Mesodermal cell (in vitro differentiated cells): ENCODE measurements around the gene LYL1.

Experiments
- H3K27ac ChIP-seq: 2 replicates; pipeline ENCODE4 v1.7.0; 2013; ENCODE audit warnings: mild to moderate bottlenecking, low read depth, low read length, moderate library complexity; ENCODE audit not compliant: severe bottlenecking
- H3K36me3 ChIP-seq: 2 replicates; pipeline ENCODE4 v1.7.1; 2013; ENCODE audit warnings: mild to moderate bottlenecking, low read length, moderate library complexity; ENCODE audit not compliant: control insufficient read depth, insufficient read depth
- H3K4me1 ChIP-seq: one replicate; pipeline ENCODE4 v1.7.1; 2013; ENCODE audit warnings: mild to moderate bottlenecking, low read length; ENCODE audit not compliant: insufficient read depth, control insufficient read depth, poor library complexity, severe bottlenecking
- H3K4me3 ChIP-seq: 2 replicates; pipeline ENCODE4 v1.7.0; 2013; ENCODE audit warnings: low read length, control low read depth, mild to moderate bottlenecking; ENCODE audit not compliant: insufficient read depth, poor library complexity, severe bottlenecking; ENCODE audit errors: extremely low read depth
- H3K9me3 ChIP-seq: 2 replicates; pipeline ENCODE4 v1.7.1; 2013; ENCODE audit warnings: mild to moderate bottlenecking, low read length, moderate library complexity; ENCODE audit not compliant: control insufficient read depth
- WGBS, 2 experiments: methylation state at CpG; one replicate each; pipeline ENCODE4 v1.1.5; 2013; ENCODE audit warnings: missing lambda C conversion rate in 2 of 2; ENCODE audit not compliant: insufficient coverage in 2 of 2; 5-methylcytosine and 5-hydroxymethylcytosine counted together

The LYL1 gene

DNA sequence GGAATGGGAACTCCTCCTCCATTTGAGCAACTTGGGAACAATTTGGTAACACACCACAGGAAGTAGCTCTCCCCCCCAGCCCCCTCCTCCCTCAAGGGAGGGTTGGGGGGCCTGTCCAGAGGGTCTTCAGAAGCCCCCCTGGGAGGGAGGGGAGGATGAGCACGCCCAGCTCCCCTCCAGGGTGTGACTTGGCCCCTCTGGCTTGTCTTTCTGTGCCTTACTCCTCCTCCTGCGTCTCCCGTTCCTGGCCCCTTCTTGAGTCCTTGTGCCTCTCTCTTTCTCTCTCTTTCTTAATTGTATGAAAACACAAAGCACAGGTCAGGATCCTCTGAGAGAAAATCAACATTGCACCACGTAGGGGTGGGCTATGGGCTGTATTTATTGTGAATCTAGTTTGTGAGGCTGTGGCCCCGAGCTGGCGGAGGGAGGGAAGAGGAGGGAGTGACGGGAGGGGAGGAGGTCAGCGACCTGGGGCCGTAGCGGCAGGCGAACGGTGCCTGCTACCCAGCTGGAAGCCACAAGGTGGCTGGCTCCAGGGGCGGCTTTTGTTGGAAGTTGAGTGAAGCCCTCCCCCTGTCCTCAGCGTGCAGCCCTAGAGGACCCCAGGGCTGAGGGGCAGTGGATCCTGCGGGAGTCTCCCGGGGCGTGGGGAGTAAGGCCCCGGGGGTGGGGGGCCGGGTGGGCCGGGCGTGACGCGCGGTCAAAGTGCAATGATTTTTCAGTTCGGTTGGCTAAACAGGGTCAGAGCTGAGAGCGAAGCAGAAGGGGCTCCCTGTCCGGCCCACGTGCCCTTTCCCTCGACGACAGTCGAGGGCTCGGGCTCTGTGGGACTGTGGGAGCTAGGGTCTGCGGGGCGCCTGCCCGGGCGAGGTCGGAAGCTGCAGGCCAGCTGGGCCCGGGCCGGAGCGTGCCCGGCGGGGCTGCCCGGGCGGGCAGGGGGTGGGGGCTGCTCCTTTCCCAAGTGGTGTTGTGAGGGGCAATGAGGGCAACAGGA is 6.4 kb downstream of the LYL1 start:
- Histone ChIP-seq H3K4me3 (peak overlapping the region; percentile 24), H3K27ac (no peak overlapping the region), H3K9me3 (no peaks in the 10 kb centered on the region), H3K4me1 (peaks cover 20% of the 10 kb centered on the region), H3K36me3 (no peaks in the 10 kb centered on the region)
- 1 to 2% methylated on average over 27 to 34 of the region's 44 CpGs for WGBS, 2 experiments

- Histone ChIP-seq H3K9me3 (no peaks in the 10 kb centered on the region), H3K4me3 (peak overlapping the region; percentile 24), H3K4me1 (peaks cover 17% of the 10 kb centered on the region), H3K36me3 (no peaks in the 10 kb centered on the region), H3K27ac (no peak overlapping the region)
- 1 to 3% methylated on average over 18 to 25 of the region's 25 CpGs for WGBS, 2 experiments
Observed at GRCh38 chr19:13095393-13095784, 7.3 kb downstream of the LYL1 start.

GRCh38 chr19:13094771-13095392 is 7.8 kb downstream of the LYL1 start:
- Histone ChIP-seq H3K27ac (no peak overlapping the region), H3K36me3 (no peaks in the 10 kb centered on the region), H3K4me3 (peak overlapping the region; percentile 24), H3K9me3 (no peaks in the 10 kb centered on the region), H3K4me1 (peaks cover 17% of the 10 kb centered on the region)
- 6% methylated on average over 6 to 12 of the region's 16 CpGs for WGBS, 2 experiments

DNA sequence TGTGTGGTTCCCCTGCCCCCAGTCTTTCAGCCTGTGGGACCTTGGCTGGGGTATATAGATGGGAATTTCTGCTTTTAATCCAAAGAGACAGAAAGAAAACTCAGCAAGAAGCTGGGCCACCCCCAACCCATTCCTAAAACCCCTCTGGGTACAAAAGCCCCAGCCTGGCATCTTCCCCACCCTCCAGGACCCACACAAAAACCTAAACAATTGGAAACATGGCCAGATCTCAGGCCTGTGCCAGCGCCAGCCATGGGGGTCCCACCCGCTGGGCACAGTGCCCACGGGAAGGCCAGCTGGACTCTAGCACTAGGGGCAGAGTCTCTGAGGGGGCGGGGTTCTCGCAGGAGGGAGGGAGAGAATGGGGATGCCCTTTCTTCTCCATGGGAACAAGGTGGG is 8.6 kb downstream of the LYL1 start:
- H3K9me3 ChIP-seq: no peaks in the 10 kb centered on the region
- H3K36me3 ChIP-seq: no peaks in the 10 kb centered on the region
- WGBS, 2 experiments: 34 to 36% methylated on average over 5 of the region's 5 CpGs
- no peak overlapping the region for H3K27ac ChIP-seq
- no peak overlapping the region for H3K4me3 ChIP-seq
- peaks cover 17% of the 10 kb centered on the region for H3K4me1 ChIP-seq

- 40 to 44% methylated on average over 11 of the region's 12 CpGs for whole genome bisulfite sequencing, 2 experiments
- no peak overlapping the region for H3K27ac ChIP-seq
- no peak overlapping the region for H3K4me3 ChIP-seq
- peaks cover 17% of the 10 kb centered on the region for H3K4me1 ChIP-seq
- no peaks in the 10 kb centered on the region for H3K9me3 ChIP-seq
- no peaks in the 10 kb centered on the region for H3K36me3 ChIP-seq
Observed at GRCh38 chr19:13093407-13094105, 9.1 kb downstream of the LYL1 start.

GRCh38 chr19:13092606-13093235 is 9.9 kb downstream of the LYL1 start:
- H3K27ac ChIP-seq: no peak overlapping the region
- no peak overlapping the region for H3K4me3 ChIP-seq
- no peaks in the 10 kb centered on the region for H3K9me3 ChIP-seq
- WGBS, 2 experiments: 85 to 98% methylated on average over 7 to 10 of the region's 14 CpGs
- H3K4me1 ChIP-seq: peaks cover 17% of the 10 kb centered on the region
- H3K36me3 ChIP-seq: no peaks in the 10 kb centered on the region

DNA sequence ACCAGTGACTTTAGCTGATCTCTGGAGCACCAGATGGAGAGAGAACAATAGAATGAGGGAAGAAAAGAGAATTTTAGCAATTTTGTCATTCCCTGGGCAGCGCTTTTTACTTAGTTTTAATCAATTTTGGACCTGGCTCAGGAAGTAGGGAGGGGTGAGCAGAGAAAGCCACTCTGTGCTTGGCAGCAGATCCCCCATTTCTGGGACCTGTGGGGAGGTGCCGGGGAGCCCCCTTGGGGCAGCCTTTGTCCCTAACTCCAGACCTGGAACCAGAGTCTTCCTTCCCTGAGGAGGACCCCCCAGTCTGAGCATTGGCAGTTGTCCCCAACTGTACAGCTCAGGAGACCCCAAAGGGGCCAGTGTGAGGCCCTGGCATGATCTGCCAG is 10.5 kb downstream of the LYL1 start:
- 82 to 84% methylated on average over 2 of the region's 2 CpGs for WGBS, 2 experiments
- H3K36me3 ChIP-seq: no peaks in the 10 kb centered on the region
- H3K27ac ChIP-seq: no peak overlapping the region
- H3K4me3 ChIP-seq: no peak overlapping the region
- H3K9me3 ChIP-seq: no peaks in the 10 kb centered on the region
- H3K4me1 ChIP-seq: peaks cover 17% of the 10 kb centered on the region

- H3K9me3 ChIP-seq: no peaks in the 10 kb centered on the region
- peaks cover 17% of the 10 kb centered on the region for H3K4me1 ChIP-seq
- H3K4me3 ChIP-seq: no peak overlapping the region
- H3K27ac ChIP-seq: no peak overlapping the region
- 22 to 35% methylated on average over 12 to 18 of the region's 25 CpGs for WGBS, 2 experiments
- no peaks in the 10 kb centered on the region for H3K36me3 ChIP-seq
Observed at GRCh38 chr19:13091400-13092157, 11.1 kb downstream of the LYL1 start.

GRCh38 chr19:13090511-13091231 is 12.0 kb downstream of the LYL1 start:
- Histone ChIP-seq H3K27ac (no peak overlapping the region), H3K4me1 (peaks cover 14% of the 10 kb centered on the region), H3K4me3 (no peak overlapping the region), H3K9me3 (no peaks in the 10 kb centered on the region), H3K36me3 (no peaks in the 10 kb centered on the region)
- 82 to 87% methylated on average over 3 to 6 of the region's 10 CpGs for WGBS, 2 experiments
